Iris pigment epithelial cell (primary cell): ENCODE results near the gene FGF10.

Experiments used
- DNase-seq: peaks from one replicate; pipeline ENCODE4 v3.0.0-alpha.2; 2011; ENCODE audit warnings: low read depth

FGF10 gene

GRCh38 chr5:44389090-44389822, at the start of gene FGF10:
TSS of gene FGF10 (minus strand) at chr5:44389420. CDS start at chr5:44388682, 738 bp downstream.
- DNase-seq: peak; percentile 0

DNA sequence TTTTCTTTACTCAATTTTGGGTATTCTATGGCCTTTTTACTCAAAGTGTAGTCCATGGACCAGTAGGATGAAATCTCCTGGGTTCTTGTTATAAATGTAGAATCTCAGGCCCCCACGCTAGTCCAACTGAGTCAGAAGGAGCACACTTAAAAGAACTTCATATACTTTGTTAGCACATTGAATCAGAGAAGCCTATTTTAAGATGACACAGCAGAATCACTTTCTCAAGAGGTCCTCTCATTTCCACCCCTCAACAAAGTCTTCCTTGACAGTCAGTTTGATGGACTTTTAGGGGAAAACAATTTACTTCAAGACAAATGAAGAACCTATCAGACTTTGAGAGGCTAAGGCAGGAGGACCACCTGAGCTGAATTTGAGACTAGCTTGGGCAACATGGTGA, 37.7 kb upstream of the FGF10 start:
- DNase-seq: no peak

GRCh38 chr5:44412286-44412685, 23.1 kb upstream of the FGF10 start:
- no peak for DNase-seq

DNA sequence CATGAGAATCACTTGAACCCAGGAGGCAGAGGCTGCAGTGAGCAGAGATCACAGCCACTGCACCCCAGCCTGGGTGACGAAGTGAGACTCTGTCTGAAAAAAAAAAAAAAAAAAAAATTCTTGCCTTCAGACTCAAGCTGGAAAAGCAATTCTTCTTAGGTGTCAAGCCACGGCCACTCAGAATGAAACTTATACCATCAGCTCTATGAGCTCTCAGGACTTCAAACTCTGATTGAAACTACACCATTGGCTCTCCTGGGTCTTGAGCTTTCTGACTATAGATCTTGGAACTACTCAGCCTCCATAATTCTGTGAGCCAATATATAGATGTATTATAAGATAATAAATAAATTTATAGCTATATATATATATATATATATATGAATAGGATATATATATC, 12.9 kb upstream of the FGF10 start:
- no peak for DNase-seq

DNA sequence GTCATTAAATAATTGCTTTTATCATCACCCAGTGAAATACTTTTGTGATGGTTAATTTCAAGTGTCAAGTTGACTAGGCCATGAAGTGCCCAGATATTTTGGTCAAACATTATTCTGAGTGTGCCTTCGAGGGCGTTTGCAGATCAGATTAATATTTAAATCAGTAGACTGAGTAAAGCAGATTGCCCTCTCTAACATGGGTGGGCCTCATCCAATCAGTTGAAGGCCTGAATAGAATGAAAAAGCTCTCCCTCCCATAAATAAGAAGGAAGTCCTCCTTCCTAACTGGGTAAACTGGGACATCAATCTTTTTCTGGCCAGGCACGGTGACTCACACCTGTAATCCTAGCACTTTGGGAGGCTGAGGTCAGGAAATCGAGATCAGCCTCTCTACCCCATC, 12.4 kb upstream of the FGF10 start:
- DNase-seq: no peak

- DNase-seq: no peak
Measured at GRCh38 chr5:44398382-44398781, 9.2 kb upstream of the FGF10 start.

DNA sequence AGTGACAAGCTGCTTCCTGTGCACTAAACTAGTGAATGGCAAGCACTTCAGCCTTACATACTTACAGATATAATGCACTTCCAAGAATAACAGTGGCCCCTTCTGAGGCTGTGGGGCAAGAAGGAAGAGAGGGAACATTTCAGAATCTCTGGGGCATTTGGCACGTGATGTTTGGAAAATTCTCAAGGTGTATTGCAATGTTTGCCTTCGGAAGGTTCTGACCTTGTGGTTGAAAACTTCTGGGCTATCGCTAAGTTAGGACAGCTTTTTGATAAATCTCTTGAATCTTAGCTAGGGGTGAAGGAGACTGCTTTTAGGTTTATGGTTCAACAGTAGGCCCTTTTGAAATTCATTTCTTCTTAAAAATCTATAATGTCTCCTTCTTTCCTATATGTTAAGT, 7.1 kb upstream of the FGF10 start:
- DNase-seq: no peak

GRCh38 chr5:44390351-44390750, 1.1 kb upstream of the FGF10 start:
- DNase-seq: no peak

DNA sequence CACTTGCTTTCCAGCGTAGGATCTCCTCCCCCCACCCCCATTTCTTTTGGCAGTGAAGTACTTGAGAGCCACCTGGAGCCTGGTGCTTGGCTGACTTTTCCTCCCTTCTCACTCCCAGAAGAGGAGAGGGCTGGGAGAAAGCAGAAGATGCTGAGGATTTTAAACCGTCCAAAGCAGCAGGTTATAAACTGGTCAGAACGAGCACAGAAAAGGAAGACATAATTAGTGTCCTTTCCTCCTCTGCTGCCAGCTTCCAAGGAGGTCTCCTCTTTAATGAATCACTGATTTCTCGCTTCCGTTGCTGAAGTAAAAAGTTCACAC, 563 bp upstream of the FGF10 start:
- peak; percentile 0 for DNase-seq

GRCh38 chr5:44388321-44389089, 715 bp downstream of the FGF10 start:
- DNase-seq: peak; percentile 2

- DNase-seq: no peak
Measured at GRCh38 chr5:44387921-44388320, 1.3 kb downstream of the FGF10 start.

DNA sequence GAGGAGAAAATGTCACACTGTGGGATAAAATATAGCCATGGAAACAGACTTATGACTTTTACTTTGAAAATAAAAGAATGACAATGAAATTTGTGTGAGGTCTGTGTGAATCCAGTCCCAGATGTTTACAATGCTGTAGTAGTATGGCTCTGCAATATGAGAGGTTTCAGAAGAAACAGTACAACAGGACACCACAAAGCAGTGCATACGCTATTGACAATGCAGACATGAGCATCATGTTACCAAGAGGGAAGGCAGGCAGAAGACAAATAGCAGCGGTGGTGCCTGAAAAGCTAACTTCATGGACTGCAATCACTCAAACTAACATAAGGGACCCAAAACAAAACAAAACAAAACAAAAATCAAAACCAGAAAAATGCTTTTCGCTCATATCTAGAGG, 1.8 kb downstream of the FGF10 start:
- no peak for DNase-seq

DNA sequence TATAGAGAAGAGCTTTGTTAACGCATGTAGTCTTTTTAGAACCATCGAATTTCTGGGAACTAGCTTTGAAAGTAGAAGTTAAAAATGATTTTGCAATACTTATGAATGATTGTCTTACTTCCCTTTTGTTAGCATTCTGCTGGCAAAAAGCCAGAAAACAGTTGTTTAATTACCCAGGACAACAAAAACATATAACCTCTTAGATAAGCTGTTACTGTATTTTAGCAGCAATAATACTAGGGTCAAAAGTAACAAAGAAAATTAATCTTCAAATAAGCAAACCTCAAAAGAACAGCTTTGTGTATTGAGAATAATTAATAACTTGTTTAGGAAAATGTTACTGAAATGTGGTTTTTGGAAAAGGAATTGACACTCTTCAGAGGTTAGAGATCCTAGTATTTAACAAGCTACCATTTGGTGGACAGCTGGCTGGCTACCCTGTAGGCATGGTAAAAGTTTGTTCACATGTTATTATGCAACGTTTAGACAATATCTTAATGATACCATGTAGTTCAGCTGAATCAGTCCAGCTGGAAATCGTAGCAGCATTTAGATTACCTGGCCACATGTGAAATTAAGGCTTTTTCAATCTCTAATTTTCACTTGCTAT, 3.8 kb downstream of the FGF10 start:
- DNase-seq: no peak

DNA sequence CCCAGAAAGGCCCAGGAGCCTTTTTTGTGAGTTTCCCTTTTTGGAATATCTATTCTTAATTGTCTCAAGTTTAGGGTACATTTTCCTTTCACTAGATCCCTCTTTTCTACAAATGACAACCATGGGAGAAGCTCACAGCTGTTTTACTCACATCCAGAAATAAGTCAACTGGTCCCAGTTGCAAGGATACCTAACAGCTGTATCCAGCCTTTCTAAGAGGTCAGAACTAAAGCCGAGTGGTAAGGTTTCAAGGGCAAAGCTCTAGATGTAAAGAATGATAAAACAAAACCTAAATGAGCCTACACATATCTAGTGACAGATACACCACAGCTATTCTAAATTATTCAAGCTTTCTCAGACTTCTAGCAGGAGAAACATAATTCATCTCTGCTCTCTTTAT, 4.4 kb downstream of the FGF10 start:
- DNase-seq: no peak

GRCh38 chr5:44382894-44383293, 6.3 kb downstream of the FGF10 start:
- no peak for DNase-seq

- DNase-seq: no peak
Measured at GRCh38 chr5:44377057-44377456, 12.2 kb downstream of the FGF10 start.

GRCh38 chr5:44372028-44372427, 17.2 kb downstream of the FGF10 start:
- no peak for DNase-seq

DNA sequence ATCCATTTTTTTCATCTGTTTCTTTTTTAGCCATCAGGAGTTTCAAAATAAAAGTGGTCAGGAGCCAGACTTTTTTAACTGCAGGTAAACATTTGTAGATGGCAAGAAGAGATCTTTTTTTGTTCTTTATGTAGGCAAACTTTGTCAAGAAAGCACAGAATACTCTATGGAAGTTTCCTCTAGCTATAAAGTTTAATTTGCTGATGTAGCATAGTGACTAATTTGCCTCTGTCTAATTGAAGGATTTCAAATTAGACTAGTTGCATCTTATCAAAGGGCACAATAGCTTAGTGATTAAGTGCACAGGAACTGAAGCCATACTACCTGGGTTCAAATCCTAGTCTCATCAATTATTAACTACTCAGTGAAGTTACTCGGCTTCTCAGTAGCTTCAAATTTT, 22.0 kb downstream of the FGF10 start:
- no peak for DNase-seq

DNA sequence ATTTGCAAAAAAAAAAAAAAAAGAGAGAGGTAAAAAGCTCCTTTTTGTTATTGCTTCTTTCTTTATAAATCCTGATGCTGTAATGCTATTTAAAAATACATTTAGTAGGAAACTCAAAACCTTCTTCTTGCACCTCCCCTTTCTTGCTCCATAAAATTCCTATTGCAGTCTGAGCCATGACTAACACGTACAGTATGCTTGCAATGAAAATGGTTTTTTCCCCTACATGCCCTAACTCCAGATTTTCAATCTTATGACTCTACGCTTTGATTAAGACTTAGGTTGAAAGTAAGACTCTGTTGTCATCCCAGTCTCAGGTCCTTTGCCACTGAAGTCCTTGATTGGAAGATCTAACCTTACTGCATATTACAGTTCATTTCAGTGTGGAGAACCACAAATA, 23.9 kb downstream of the FGF10 start:
- DNase-seq: peak; percentile 43

DNA sequence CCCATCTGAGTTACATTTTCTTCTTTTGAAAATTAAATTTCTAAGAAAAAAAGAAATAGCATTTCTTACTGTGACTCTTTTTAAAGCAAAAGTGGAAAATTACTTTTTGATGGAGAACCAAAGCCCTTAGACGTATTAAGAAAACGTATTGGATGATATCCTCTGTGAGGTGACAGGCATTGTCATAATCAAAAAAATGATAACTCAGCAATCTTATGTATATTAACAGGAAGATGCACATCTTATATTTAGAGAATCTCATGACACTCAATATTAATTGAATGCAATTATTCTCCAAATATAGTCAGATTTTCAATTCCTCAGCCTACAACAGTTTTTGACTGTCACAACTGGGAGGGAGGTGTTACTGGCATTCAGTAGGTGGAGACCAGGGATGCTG, 25.1 kb downstream of the FGF10 start:
- DNase-seq: no peak

DNA sequence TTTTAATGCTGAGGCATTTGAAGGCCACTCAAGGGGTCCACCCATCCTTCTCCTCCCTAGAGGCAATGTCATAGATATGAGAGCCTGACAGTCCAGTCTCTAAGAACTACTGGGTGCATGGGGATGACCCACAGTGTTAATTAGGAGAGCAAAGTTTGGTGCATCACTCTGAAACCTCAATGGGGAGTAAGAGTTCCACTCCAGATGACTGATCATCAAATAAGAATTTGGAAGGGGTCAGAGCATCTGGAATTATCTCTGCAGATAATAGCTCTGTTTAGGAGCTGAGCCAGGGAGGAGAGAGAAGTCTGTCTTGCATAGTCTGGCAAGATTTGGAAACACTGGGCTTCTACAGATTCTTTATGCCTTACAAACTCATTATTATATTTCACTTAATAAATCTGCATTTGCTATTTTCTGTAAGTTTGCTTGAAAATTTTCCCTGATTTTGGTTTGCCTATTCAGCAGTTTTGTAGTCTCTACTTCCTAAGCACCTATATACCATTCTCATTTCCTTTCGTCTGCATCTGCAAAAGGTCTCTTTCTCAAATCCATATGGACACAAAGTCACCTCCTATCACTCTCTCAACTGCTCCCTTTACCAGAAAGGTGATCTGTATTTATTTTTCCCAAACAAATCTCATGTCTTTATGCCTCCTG, 27.7 kb downstream of the FGF10 start:
- no peak for DNase-seq

DNA sequence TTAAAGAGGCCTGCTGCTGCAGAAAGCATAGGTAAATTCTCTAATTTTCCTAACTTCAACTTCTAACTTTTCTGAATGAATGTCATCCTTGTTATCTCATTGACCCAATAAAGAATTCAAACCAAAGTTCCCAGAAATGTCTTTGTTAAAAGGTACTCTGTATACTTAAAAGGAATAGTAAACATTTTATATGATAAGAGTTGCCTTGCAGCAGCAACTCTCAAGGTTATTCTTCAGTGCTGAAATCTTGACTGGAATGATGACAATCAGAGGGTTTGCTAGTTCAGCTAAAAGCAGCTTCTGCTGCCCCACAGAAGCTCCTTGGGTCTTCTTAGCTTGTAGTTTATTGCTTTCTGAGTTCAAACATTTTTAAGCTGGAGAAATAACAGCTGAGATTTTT, 28.3 kb downstream of the FGF10 start:
- no peak for DNase-seq

GRCh38 chr5:44358421-44358820, 30.8 kb downstream of the FGF10 start:
- DNase-seq: no peak
